Spinal cord (tissue), 10 donors: ENCODE data around the gene SF3B3. TPM values are rescaled to one million over a fixed set of nuclear protein-coding genes. Genes with fewer than 3 reads are reported as not detected.
"Not testable (repeated sequence)": the region's sequence is repeated elsewhere in the genome, so short reads cannot be mapped to it uniquely, and the experiment has no call there.

Experiments
- DNase-seq, 6 donors: peaks; one replicate each; pipeline versions ENCODE4 v3.0.0 to v3.0.0-alpha.2; 2013 to 2015; ENCODE audit warnings: low spot score in 6 of 6, low read depth in 4 of 6
- H3K27ac ChIP-seq: one replicate; pipeline ENCODE4 v1.5.1; 2013; ENCODE audit warnings: low read depth, low read length, control low read depth
- H3K27me3 ChIP-seq: one replicate; pipeline ENCODE4 v1.6.1; 2013; ENCODE audit warnings: low read length; ENCODE audit not compliant: control insufficient read depth, insufficient read depth
- H3K36me3 ChIP-seq: one replicate; pipeline ENCODE4 v1.6.1; 2013; ENCODE audit warnings: low read length; ENCODE audit not compliant: control insufficient read depth, insufficient read depth
- H3K4me1 ChIP-seq: one replicate; pipeline ENCODE4 v1.6.1; 2013; ENCODE audit warnings: low read length; ENCODE audit not compliant: control insufficient read depth, insufficient read depth
- H3K4me3 ChIP-seq: one replicate; pipeline ENCODE4 v1.5.1; 2013; ENCODE audit warnings: low read depth, low read length, control low read depth
- H3K9me3 ChIP-seq: one replicate; pipeline ENCODE4 v1.6.1; 2013; ENCODE audit warnings: low read length; ENCODE audit not compliant: control insufficient read depth, insufficient read depth
- WGBS: methylation state at CpG from one replicate; pipeline ENCODE4 v1.1.5; 2013; ENCODE audit warnings: missing lambda C conversion rate; ENCODE audit not compliant: insufficient coverage; 5-methylcytosine and 5-hydroxymethylcytosine counted together
- polyA plus RNA-seq, 2 donors: library from polyadenylated mRNA; unstranded; fragments of 120-200 nt; gene quantifications; one replicate each; pipeline ENCODE4 v1.2.1, GENCODE V29; 2013; ENCODE audit not compliant: insufficient read length in 2 of 2
- total RNA-seq, 2 donors: library from RNA; depleted of rRNA in 1 of 2; stranded (reverse); fragments of 120-200 nt in 1 of 2; fragments of >200 nt in 1 of 2; gene quantifications; one replicate each; pipeline versions ENCODE4 v1.2.3 to v1.2.4, GENCODE V29; 2013 to 2014
- donor health status: healthy.

The SF3B3 gene
- total and polyA plus RNA-seq, 4 donors = 111 to 291 (median 211) TPM

DNA sequence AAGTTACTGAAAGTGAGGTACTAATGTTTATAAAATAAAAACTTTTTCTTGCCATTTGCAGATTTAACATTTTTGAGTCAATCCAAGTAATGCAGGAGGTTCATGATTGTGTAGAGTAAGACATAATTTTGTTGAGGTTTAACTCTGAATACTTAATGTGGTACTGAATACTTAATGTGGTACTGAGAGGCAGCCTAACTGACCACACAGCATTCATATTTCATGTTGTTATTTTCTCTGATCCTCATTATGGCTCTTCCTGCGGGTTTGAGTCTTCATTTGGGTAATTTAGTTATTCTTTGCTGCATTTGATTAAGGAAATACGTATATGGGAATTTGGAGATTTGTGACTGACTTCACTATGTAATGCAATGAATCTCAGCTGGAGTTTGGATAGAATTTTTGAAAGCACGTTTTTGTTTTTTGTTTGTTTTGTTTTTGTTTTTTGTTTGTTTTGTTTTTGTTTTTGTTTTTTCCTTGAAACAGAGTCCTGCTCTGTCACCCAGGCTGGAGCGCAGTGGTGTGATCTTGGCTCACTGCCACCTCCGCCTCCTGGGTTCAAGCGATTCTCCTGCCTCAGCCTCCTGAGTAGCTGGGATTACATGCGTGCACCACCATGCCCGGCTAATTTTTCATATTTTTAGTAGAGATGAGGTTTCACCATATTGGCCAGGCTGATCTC is 3.8 kb downstream of the SF3B3 start:
- Histone ChIP-seq H3K4me1 (peaks cover 18% of the 10 kb centered on the region), H3K27me3 (no peaks in the 10 kb centered on the region), H3K36me3 (peaks cover 45% of the 10 kb centered on the region), H3K9me3 (no peaks in the 10 kb centered on the region), H3K27ac (no peak overlapping the region), H3K4me3 (no peak overlapping the region)
- 69% methylated on average over 4 of the region's 8 CpGs for WGBS
- no peak for DNase-seq

DNA sequence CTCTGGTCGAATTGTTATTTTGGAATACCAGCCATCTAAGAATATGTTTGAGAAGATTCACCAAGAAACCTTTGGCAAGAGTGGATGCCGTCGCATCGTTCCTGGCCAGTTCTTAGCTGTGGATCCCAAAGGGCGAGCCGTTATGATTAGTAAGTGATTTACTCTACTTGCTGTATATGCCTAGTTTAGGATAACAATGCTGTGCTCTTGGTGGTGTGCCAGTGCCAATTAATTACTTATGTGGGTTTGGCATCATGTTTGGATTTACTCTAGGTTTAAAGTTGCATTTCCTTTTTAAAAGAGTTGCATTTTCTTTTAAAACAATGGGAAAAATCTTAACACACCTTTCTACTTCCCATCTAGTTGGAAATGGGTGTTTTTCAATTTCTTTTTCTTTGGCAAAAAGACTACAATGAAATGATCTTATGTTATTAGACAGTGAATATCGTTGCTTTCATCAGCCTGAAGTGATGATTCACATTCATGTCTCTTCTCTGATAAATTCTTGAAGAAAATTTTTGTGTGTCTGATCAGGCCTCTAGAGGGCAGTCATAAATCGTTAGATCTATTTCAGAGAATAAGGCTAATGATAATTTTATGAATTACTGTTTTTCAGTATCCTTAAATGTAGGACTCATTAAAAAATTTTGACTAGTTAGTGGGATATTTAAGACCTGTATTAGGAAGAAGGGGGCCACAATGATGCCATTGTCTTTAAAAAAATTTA is 5.6 kb downstream of the SF3B3 start:
- no peaks in the 10 kb centered on the region for H3K27me3 ChIP-seq
- 87% methylated on average over 4 of the region's 8 CpGs for WGBS
- H3K4me3 ChIP-seq = no peak overlapping the region
- H3K4me1 ChIP-seq = peaks cover 18% of the 10 kb centered on the region
- no peaks in the 10 kb centered on the region for H3K9me3 ChIP-seq
- H3K27ac ChIP-seq = no peak overlapping the region
- DNase-seq = peak in 3 of 6 donors; percentile 12 to 69 (median 60)
- H3K36me3 ChIP-seq = peaks cover 49% of the 10 kb centered on the region

DNA sequence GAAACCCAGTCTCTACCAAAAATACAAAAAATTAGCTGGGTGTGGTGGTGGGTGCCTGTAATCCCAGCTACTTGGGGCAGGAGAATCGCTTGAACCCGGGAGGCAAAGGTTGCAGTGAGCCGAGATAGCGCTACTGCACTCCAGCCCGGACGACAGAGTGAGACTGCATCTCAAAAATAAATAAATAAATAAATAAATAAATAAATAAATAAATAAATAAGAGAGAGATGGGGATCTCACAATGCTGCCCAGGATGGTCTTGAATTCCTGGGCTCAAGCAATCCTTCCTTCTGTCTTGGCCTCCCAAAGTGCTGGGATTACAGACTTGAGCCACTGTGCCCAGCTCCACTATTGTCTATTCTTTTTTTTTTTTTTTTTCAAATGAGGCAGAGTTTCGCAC is 6.3 kb downstream of the SF3B3 start:
- not testable (repeated sequence) for H3K9me3 ChIP-seq, DNase-seq, H3K27me3 ChIP-seq, H3K4me3 ChIP-seq, H3K27ac ChIP-seq
- Histone ChIP-seq H3K4me1 (peaks cover 16% of the 10 kb centered on the region), H3K36me3 (peaks cover 51% of the 10 kb centered on the region)
- WGBS = no CpG with 5 or more reads among the region's 7 CpGs

DNA sequence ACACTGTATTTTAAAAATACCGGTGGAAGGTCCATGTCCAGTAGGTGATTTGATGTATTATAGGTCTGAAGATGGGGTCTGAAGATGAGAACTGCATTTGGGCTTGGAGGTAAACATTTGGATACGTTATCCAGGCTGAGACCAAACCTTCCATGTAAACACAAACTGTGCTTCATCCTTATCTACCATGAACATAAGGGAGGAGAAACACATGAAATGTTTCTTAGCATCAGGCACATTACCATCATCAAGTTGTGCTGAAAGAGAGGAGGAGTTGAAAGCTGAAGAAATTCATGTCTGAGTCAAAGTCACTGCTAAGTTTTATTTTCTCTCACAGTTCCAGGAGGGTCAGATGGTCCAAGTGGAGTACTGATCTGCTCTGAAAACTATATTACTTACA is 11.4 kb downstream of the SF3B3 start:
- no CpG with 5 or more reads among the region's 2 CpGs for WGBS
- H3K27ac ChIP-seq = no peak overlapping the region

DNA sequence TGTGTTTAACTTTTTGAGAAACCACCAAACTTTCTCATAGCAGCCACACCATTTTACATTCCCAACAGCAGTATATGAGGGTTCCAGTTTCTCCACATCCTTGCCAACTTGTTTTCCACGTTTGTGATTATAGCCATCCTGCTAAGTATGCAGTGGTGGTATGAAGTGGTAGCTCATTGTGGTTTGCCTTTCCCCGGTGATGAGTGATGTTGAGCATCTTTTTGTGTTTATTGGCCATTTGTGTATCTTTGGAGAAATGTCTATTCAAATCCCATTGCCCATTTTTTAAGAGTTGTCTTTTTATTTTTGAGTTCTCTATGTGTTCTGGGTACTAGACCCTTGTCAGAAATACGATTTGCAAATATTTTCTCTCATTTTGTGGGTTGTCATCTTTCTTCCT is 17.4 kb downstream of the SF3B3 start:
- Histone ChIP-seq H3K4me3 (no peak overlapping the region), H3K9me3 (no peaks in the 10 kb centered on the region), H3K4me1 (no peaks in the 10 kb centered on the region), H3K36me3 (peaks cover 63% of the 10 kb centered on the region), H3K27ac (no peak overlapping the region), H3K27me3 (no peaks in the 10 kb centered on the region)
- no peak for DNase-seq
- WGBS = no CpG with 5 or more reads among the region's 3 CpGs

More for the DNA sequence above, 11.4 kb downstream of the SF3B3 start:
- no peak for DNase-seq
- Histone ChIP-seq H3K36me3 (peaks cover 56% of the 10 kb centered on the region), H3K4me3 (no peak overlapping the region), H3K27me3 (no peaks in the 10 kb centered on the region), H3K9me3 (no peaks in the 10 kb centered on the region), H3K4me1 (no peaks in the 10 kb centered on the region)

DNA sequence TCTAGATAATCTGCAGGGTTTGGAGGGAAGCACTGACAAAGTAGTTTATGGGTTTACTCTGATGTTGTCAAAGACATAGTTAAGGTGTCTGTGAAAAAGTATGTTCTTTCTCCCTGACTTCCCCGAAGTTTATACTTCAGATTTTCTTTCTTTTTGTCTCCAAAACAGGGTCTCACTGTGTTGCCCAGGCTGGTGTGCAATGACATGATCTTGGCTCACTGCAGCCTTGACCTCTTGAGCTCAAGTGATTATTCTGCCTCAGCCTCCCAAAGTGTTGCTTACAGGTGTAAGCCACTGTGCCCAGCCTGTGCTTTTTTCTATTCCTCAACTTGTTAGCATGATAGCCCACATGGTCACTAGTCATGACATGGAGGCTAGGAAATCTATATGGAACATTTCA is 20.9 kb downstream of the SF3B3 start:
- DNase-seq = no peak
- no peaks in the 10 kb centered on the region for H3K9me3 ChIP-seq
- no peak overlapping the region for H3K4me3 ChIP-seq
- no peaks in the 10 kb centered on the region for H3K4me1 ChIP-seq
- H3K27me3 ChIP-seq = no peaks in the 10 kb centered on the region
- WGBS = 100% methylated on average over 1 of the region's 1 CpG
- no peak overlapping the region for H3K27ac ChIP-seq
- H3K36me3 ChIP-seq = peaks cover 66% of the 10 kb centered on the region

DNA sequence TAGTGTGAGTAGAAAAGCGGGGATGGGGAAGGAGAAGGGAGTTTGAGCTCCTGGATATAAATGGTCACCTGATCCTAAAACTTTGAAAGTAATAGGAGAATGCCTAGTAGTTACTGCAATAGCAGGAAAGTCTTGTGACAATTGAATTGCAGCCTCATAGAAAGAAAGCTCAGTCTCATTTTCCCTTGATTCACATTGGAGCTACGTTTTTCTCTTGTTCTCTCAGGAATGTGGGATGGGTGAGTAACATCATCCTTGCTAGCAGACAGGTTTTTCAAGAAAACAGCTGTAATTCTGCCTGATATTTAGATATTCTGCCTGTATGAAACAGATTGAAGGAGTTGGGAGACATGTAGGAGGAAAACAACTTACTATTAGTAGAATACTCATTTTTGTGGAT is 25.3 kb downstream of the SF3B3 start:
- WGBS = 100% methylated on average over 1 of the region's 2 CpGs
- peaks cover 58% of the 10 kb centered on the region for H3K36me3 ChIP-seq

DNA sequence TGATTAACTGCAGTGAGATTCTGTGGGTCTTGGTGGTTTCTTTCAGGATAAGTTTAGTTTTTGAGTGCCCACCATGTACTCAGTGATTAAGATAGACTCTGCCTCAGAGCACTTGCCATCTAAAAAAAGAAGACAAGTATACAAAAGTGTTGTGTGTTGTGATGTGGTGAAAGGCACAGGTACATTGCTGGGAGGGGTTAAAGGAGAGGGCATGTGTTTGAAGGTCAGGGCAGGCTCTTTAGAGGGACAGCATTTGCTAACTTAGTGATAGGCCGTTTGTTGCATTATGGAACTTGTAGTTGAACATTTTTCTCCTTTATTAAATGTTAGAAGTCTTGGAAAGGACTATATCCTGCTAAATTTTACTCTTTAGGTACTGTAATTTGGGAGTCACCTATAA is 26.5 kb downstream of the SF3B3 start:
- H3K4me1 ChIP-seq = no peaks in the 10 kb centered on the region
- no peaks in the 10 kb centered on the region for H3K27me3 ChIP-seq
- peaks cover 55% of the 10 kb centered on the region for H3K36me3 ChIP-seq
- DNase-seq = no peak
- H3K4me3 ChIP-seq = no peak overlapping the region
- no peak overlapping the region for H3K27ac ChIP-seq
- WGBS = no CpG with 5 or more reads among the region's 1 CpG
- no peaks in the 10 kb centered on the region for H3K9me3 ChIP-seq

More for the DNA sequence above, 25.3 kb downstream of the SF3B3 start:
- DNase-seq = no peak
- H3K27ac ChIP-seq = no peak overlapping the region
- no peaks in the 10 kb centered on the region for H3K4me1 ChIP-seq
- H3K27me3 ChIP-seq = no peaks in the 10 kb centered on the region
- no peaks in the 10 kb centered on the region for H3K9me3 ChIP-seq
- H3K4me3 ChIP-seq = no peak overlapping the region

DNA sequence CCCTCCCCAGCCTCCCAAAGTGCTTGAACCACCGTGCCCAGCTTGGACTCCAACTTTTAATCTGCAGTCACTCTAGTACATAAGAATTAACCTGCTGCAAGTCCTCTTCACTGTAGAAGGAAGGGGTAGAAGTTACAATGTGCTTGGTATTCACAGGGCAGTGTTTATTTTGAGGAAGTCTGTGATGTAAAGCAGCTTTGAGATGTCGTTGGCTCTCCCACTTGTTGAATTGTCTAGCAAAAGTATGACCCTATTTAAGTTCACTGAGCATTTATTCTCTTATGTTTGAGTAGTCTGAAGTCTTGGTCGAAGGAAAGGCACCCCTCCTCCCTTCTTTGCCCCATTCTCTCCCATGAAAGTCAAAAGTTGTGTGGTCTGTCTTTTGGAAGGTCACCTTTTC is 28.2 kb downstream of the SF3B3 start:
- no peak for DNase-seq
- no peaks in the 10 kb centered on the region for H3K9me3 ChIP-seq
- H3K27ac ChIP-seq = no peak overlapping the region
- H3K4me3 ChIP-seq = no peak overlapping the region
- H3K4me1 ChIP-seq = no peaks in the 10 kb centered on the region
- no CpG with 5 or more reads among the region's 3 CpGs for WGBS
- H3K36me3 ChIP-seq = peaks cover 50% of the 10 kb centered on the region
- H3K27me3 ChIP-seq = no peaks in the 10 kb centered on the region

DNA sequence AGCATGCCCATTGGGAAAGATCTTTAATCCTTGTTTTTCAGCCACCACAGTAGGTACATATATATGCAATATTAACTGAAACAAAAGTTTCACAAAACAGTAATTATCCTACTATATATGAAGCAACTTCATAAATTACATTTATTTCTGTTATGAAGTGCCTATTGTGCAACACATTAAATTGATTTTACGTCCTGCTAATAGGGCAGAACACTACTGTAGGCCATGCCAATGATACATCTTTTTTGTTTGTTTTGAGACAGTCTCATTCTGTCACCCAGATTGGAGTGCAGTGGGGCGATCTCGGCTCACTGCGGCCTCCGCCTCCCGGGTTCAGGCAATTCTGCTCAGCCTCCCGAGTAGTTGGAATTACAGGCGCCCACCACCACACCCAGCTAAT is 29.1 kb downstream of the SF3B3 start:
- H3K27ac ChIP-seq = no peak overlapping the region
- peaks cover 48% of the 10 kb centered on the region for H3K36me3 ChIP-seq
- 100% methylated on average over 1 of the region's 8 CpGs for WGBS
- DNase-seq = no peak
- no peaks in the 10 kb centered on the region for H3K4me1 ChIP-seq
- no peaks in the 10 kb centered on the region for H3K9me3 ChIP-seq
- no peaks in the 10 kb centered on the region for H3K27me3 ChIP-seq
- H3K4me3 ChIP-seq = no peak overlapping the region
